ENCODE data around the gene KAZN.

The KAZN gene

DNA sequence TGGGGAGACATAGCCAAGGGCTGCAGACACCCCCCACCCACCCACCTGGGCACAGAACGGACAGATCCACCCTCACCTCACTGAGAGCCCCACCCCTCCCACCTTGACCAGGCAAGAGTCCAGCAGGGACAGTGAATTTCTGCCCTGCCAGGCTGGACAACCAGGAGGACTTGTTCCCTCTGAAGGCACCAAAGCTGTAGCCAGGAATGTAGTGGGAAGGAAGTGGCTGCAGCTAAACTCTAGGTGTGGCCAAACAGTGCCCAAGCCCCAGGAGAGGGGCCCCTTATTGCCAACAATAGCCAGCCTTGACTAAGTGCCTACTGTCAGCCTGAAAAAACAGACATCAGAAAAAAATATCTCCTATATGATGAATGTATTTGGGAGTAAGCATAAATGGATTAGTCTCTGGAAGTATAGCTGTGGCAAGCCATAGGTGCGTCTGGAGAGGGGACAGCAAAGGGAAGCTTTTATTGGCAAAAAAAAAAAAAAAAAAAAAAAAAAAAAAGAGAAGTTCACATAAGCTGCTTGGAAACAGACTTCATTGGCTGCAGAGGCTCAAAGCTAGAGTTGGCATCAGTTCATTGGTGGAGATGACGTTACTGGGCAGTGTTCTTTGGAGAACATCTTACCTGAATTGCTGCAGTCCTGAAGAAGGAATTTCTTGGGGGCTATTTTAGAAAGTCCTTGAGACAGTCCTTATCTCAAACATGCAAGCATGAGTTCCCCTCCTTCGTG, 490.9 kb downstream of the KAZN start:
- no peak for DNase-seq (ENCODE audit: low read depth in 2 of 2)

GRCh38 chr1:15090373-15090772, 491.9 kb downstream of the KAZN start:
- DNase-seq (ENCODE audit: low read depth in 2 of 2): no peak

DNA sequence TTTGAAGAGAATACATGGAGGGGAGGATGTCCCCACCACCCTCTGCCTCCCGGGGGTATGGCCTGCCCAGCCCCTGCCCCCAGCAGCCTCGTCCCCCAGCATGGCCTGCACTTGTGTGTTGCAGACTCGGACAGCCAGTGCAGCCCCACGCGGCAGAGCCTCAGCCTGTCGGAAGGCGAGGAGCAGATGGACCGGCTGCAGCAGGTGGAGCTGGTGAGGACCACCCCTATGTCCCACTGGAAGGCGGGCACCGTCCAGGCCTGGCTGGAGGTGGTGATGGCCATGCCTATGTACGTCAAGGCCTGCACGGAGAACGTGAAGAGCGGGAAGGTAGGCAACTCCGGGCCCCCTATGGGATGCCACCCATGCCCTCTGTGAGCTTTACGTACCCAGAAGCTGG, 495.6 kb downstream of the KAZN start:
- DNase-seq (ENCODE audit: low read depth in 2 of 2): no peak

GRCh38 chr1:15094719-15095495, 496.4 kb downstream of the KAZN start:
- DNase-seq (ENCODE audit: low read depth in 2 of 2): no peak

DNA sequence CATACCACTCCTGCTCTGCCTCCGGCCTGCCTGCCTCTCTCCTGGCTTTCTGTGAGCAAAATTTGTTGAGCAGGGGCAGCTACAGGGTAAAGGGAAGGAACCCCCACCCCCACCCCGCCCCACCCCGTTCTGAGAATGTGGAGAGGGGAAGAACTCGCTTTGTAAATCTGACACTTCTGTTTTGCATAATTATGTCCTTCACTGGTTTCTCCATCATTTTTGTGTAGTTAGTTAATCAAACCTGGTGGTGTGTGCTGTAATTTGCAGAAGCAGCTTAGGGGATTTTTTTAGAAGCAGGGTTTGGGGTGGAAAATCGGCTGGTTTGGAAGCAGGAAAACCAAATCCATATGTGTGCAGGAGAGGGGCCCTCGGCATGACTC, 497.0 kb downstream of the KAZN start:
- DNase-seq (ENCODE audit: low read depth in 2 of 2): no peak

- DNase-seq (ENCODE audit: low read depth in 2 of 2): no peak
These were observed 497.8 kb downstream of the KAZN start for GRCh38 chr1:15096293-15096692.

GRCh38 chr1:15098176-15099125, 500.0 kb downstream of the KAZN start:
- DNase-seq (ENCODE audit: low read depth in 2 of 2): no peak

- no peak for DNase-seq (ENCODE audit: low read depth in 2 of 2)
These were observed 501.1 kb downstream of the KAZN start for GRCh38 chr1:15099441-15100120.

DNA sequence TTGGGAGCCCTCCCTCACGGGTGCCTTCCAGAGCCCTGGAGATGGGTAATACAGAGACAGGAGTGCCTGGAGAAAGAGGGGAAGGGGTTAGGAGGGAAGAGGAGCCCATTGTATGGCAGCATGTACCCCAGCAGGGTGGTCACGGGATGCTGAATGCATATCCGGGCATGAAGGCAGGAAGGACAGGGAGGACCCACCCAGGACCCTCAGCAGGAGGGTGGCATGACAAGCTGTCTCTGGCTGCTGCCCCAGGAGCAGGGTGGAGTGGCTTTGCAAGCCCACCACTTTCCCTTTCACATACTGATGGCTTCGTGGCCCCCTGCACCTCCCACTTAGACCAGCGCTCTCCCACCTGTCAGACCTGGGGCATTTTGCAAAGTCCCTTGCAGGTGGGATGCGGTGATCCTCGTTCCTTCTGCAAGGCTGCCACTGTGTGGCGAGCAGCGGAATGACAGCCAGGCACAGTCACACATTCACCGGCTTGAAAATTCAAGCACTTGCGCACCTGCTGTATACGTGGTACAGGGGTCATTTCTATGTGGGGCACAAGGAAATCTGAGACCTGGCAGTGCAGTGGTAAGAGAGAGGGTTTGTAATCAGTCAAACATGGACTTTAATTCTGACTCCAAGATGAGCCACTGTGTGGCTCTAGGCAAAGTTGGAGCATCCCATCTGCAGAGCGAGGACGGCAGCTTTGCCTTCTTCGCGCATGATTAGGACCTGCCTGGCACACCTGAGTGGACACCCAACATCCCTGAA, 501.8 kb downstream of the KAZN start:
- DNase-seq (ENCODE audit: low read depth in 2 of 2): peak; percentile 6 to 32

GRCh38 chr1:15100880-15101760, 502.6 kb downstream of the KAZN start:
- DNase-seq (ENCODE audit: low read depth in 2 of 2): no peak

- no peak for DNase-seq (ENCODE audit: low read depth in 2 of 2)
These were observed 503.3 kb downstream of the KAZN start for GRCh38 chr1:15101801-15102200.

- DNase-seq (ENCODE audit: low read depth in 2 of 2): no peak
These were observed 504.2 kb downstream of the KAZN start for GRCh38 chr1:15102646-15103045.

GRCh38 chr1:15103211-15103610, 504.7 kb downstream of the KAZN start:
- DNase-seq (ENCODE audit: low read depth in 2 of 2): no peak

DNA sequence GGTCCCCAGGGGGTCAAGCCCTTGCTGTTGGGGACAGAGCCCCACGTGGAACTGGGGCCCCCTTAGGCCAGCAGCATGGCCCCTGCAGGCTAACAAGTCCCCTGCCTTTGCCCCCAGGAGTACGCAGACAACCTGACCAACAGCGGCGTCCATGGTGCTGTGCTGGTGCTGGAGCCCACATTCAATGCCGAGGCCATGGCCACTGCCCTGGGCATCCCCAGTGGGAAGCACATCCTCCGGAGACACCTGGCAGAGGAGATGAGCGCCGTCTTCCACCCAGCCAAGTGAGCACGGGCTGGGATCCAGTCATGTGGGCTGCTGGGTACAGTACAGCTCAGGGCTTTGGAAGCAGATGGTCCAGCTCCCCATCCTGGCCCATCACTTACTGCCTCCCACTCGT, 505.4 kb downstream of the KAZN start:
- DNase-seq (ENCODE audit: low read depth in 2 of 2): no peak

DNA sequence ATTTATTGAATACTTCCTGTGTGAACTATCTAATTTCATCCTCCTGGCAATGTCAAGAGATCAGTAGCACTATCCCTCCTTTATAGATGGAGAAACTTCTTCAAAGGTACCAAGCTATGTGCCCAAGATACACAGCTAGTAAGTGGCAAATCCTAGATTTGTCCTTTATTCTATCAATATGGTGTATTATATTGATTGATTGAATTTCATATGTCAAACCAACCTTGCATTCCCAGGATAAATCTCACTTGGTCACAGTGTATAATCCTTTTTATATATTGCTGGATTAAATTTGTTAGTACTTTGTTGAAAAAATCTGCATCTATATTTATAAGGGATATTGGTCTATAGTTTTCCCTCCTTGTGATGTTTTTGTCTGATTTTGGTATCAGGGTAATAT, 506.3 kb downstream of the KAZN start:
- DNase-seq (ENCODE audit: low read depth in 2 of 2): no peak

DNA sequence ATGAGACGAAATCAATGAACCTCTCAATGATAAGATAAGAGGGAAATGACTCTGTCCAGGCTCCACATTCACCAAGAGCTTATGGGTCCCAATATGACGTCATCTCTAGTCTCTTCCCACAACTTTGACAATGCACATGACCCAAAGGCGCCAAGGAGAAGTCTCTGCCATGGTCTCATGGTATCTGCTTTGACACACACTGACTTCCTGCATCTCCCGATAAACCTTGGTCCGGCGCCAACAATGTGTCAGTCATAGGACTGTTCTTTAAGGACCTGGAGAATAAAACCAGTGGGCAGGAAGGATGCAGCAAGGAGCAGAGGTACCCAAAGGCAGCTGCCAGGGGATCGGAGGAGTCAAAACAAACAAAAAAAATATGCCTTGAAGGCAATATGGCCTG, 508.1 kb downstream of the KAZN start:
- no peak for DNase-seq (ENCODE audit: low read depth in 2 of 2)

DNA sequence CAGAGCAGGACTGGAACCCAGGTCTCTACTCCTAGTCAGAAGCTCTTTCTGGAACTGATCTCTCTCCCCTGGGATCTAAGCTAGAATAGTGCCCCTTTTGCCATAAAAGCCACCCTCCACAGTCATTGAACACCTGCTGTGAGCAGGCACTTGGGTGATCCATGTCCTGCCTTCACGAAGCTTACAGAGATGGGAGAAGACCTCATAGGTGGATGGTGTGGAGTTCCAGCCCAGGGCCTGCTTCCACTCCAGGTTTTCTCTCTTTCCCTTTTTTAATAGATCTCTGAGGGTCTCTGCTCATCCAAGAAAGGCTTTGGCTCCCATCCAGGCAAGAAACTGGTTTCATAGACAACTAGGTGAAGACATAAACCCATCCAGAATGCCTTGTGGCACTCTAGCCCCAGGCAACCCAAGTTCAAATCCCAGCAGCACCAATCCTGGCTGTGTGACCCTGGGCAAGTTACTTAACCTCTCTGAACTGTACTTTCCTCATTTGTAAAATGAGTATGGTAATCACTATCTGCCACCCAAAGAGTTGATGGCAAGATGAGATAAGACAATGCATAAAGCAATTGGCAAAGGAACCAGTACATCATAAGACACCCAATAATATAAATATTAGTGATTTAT, 508.7 kb downstream of the KAZN start:
- DNase-seq (ENCODE audit: low read depth in 2 of 2): no peak

DNA sequence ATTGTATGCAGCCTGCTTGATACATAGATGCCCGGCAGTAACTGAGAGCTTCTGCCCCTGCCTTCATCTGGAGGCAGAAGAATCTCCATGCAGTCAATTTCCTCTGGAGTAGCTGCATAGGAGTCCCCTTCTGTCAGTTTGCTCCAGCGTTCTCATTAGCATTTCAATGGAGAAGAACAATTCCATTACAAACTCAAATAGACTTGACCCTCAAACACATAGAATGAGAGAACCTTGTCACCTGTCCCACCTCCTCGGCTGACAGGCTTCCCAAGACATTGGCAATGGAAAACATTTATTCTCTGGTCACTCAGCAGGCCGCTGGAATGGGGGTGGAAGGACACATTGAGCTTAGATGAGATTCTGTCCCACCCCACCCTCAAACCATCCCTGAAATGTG, 509.4 kb downstream of the KAZN start:
- no peak for DNase-seq (ENCODE audit: low read depth in 2 of 2)

DNA sequence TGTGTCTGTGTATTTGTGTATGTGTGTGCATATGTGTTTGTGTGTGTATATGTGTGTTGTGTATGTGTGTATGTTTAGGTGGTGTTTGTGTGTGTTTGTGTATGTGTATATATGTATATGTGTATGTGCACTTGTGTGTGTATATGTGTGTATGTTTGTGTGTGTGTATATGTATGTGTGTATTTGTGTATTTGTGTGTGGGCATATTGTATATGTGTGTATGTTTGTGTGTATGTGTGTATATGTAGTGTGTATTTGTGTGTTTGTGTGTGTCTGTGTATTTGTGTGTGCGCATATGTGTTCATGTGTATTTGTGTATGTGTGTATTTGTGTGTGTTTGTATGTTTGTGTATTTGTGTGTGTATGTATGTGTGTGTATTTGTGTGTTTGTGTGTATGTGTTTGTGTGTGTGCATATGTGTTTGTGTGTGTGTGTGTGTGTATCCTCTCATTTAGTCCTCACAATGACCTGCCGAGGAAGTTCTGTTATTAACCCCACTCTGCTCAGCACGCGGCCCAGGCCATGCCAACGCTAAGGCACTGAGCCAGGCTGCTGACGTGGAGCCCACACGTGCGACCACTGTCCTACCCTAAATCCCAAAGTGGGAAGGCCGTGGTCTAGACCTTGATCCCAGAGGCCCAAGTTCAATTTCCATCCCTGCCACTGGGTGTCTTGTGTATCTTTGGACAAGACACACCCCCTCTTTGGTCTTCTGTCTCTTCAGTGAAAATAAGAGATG, 511.8 kb downstream of the KAZN start:
- DNase-seq (ENCODE audit: low read depth in 2 of 2): no peak

Data from stimulated activated CD4-positive, alpha-beta T cell treated with anti-CD3 and anti-CD28 coated beads, Interleukin-1b, Interleukin-23, amount 100 ng/mL, for 4 hours (primary cell).